ENCODE measurements around the gene ALKAL2. TPM values are rescaled to one million over a fixed set of nuclear protein-coding genes. Genes with fewer than 3 reads are reported as not detected.

ALKAL2 gene
- total RNA-seq, 1 experiment from 2014 or later = not detected

GRCh38 chr2:268323-268722 lies 19.6 kb downstream of the ALKAL2 start:
- H3K4me2 ChIP-seq (ENCODE audit: low read length) = no peak overlapping the region
- no peak overlapping the region for H3K9ac ChIP-seq (ENCODE audit: low read length)
- RAD21 ChIA-PET (ENCODE audit: low non-redundant PET in 1 of 2, low total read pairs in 2 of 2, uncharacterized antibody in 2 of 2, unreplicated experiment in 2 of 2) = no interaction called here
- H3K27me3 ChIP-seq (ENCODE audit: insufficient read depth, low read length) = no peaks in the 10 kb centered on the region
- H3K27ac ChIP-seq (ENCODE audit: low read depth, low read length) = no peak overlapping the region
- no peak overlapping the region for H3K4me3 ChIP-seq (replicated peaks in 1 of 2; ENCODE audit: low read depth in 1 of 2, low read length in 2 of 2)
- intact Hi-C loops (cut with micrococcal nuclease) = no loop called here
- peaks cover 8 to 21% of the 10 kb centered on the region in 2 experiments for H3K36me3 ChIP-seq (ENCODE audit: control insufficient read depth in 1 of 2, insufficient read depth in 2 of 2, low read length in 2 of 2)
- no peaks in the 10 kb centered on the region for H3K9me2 ChIP-seq (ENCODE audit: insufficient read depth)
- H3K79me2 ChIP-seq (ENCODE audit: insufficient read depth, low read length) = peaks cover 91% of the 10 kb centered on the region
- CTCF ChIA-PET = no interaction called here
- POLR2A ChIA-PET = no interaction called here
- H3K9me3 ChIP-seq (ENCODE audit: control insufficient read depth in 1 of 2, insufficient read depth in 1 of 2, low read depth in 1 of 2, low read length in 2 of 2) = no peaks in the 10 kb centered on the region
- ATAC-seq (no peak), DNase-seq (ENCODE audit: low read depth, low spot score) (no peak)
- H4K20me1 ChIP-seq (ENCODE audit: insufficient read depth) = peaks cover 43% of the 10 kb centered on the region; the same call in 1 of the 2 replicates
- no TSS peak for BruUV-seq (replicated peaks)
- no peak for TF ChIP-seq EZH2phosphoT487 (IDR thresholded peaks at IDR 0.05; ENCODE audit: borderline replicate concordance)
- TF ChIP-seq ZFX (IDR thresholded peaks at IDR 0.05) = no peak
- TF ChIP-seq RAD21 (IDR thresholded peaks at IDR 0.05; ENCODE audit: low read depth) = no peak
- no peak for TF ChIP-seq CEBPB (IDR thresholded peaks at IDR 0.05; ENCODE audit: low read depth)
- peaks cover 9 to 23% of the 10 kb centered on the region in 2 experiments; a peak in 3 of 4 replicates for H3K4me1 ChIP-seq (ENCODE audit: control insufficient read depth in 1 of 2, insufficient read depth in 2 of 2, low read length in 2 of 2)
- H2AFZ ChIP-seq (ENCODE audit: low read depth, low read length, poor library complexity, severe bottlenecking) = no peak overlapping the region

- peaks cover 0 to 6% of the 10 kb centered on the region in 2 experiments; a peak in 2 of 4 replicates for H3K36me3 ChIP-seq (ENCODE audit: control insufficient read depth in 1 of 2, insufficient read depth in 2 of 2, low read length in 2 of 2)
- H3K4me1 ChIP-seq (ENCODE audit: control insufficient read depth in 1 of 2, insufficient read depth in 2 of 2, low read length in 2 of 2) = peaks cover 12 to 27% of the 10 kb centered on the region in 2 experiments; a peak in 3 of 4 replicates
- no peaks in the 10 kb centered on the region for H3K9me3 ChIP-seq (ENCODE audit: control insufficient read depth in 1 of 2, insufficient read depth in 1 of 2, low read depth in 1 of 2, low read length in 2 of 2)
- peak within 1 kb of the TSS; percentile 82 to 96 for H3K4me3 ChIP-seq (replicated peaks in 1 of 2; ENCODE audit: low read depth in 1 of 2, low read length in 2 of 2)
- peak within 1 kb of the TSS; percentile 83 for H3K4me2 ChIP-seq (ENCODE audit: low read length)
- peak within 1 kb of the TSS; percentile 94 for H3K9ac ChIP-seq (ENCODE audit: low read length)
- H3K79me2 ChIP-seq (ENCODE audit: insufficient read depth, low read length) = peaks cover 62% of the 10 kb centered on the region
- peak; percentile 92 for ATAC-seq
- no peaks in the 10 kb centered on the region for H3K9me2 ChIP-seq (ENCODE audit: insufficient read depth)
- TSS peak; percentile 48 for BruUV-seq (replicated peaks)
- intact Hi-C loops (cut with micrococcal nuclease) = loop anchor here (2.0 kb wide), 1 partner anchor 412 kb away; the partner anchor contains the start of gene TMEM18
- ChIA-PET RAD21 (ENCODE audit: low non-redundant PET in 1 of 2, low total read pairs in 2 of 2, uncharacterized antibody in 2 of 2, unreplicated experiment in 2 of 2) (no interaction called here), CTCF (interaction anchor here (0.7 kb wide), 1 partner anchor 68 kb away, joined by 3 read pairs; no protein-coding TSS in a partner anchor), POLR2A (no interaction called here)
- H2AFZ ChIP-seq (ENCODE audit: low read depth, low read length, poor library complexity, severe bottlenecking) = no peak within 1 kb of the TSS
- H3K27ac ChIP-seq (ENCODE audit: low read depth, low read length) = peak within 1 kb of the TSS; percentile 80
- H3K27me3 ChIP-seq (ENCODE audit: insufficient read depth, low read length) = no peaks in the 10 kb centered on the region
- peak; percentile 94 for DNase-seq (ENCODE audit: low read depth, low spot score)
- H4K20me1 ChIP-seq (ENCODE audit: insufficient read depth) = peaks cover 24% of the 10 kb centered on the region; the same call in 1 of the 2 replicates
- TF ChIP-seq EZH2 (IDR thresholded peaks at IDR 0.05) (no peak), REST (IDR thresholded peaks at IDR 0.05; ENCODE audit: low read depth) (no peak), FOSL1 (IDR thresholded peaks at IDR 0.05; ENCODE audit: low read depth) (no peak), CBX3 (IDR thresholded peaks at IDR 0.05; ENCODE audit: low read depth) (no peak; the same call in 1 of the 2 replicates), SIN3A (IDR thresholded peaks at IDR 0.05; ENCODE audit: low read depth) (no peak; the same call in 1 of the 2 replicates), ZNF274 (IDR thresholded peaks at IDR 0.05; ENCODE audit: low read depth, low read length) (no peak), EGR1 (IDR thresholded peaks at IDR 0.05; ENCODE audit: low read depth) (peak; percentile 88), TCF7L2 (IDR thresholded peaks at IDR 0.05; ENCODE audit: borderline replicate concordance, extremely low read depth, insufficient read depth, insufficient read length) (peak; percentile 11), POLR2A (IDR thresholded peaks at IDR 0.05; ENCODE audit: borderline replicate concordance, extremely low read depth, insufficient read depth, insufficient read length) (peak; percentile 41), MAX (IDR thresholded peaks at IDR 0.05) (peak; percentile 56), ZFX (IDR thresholded peaks at IDR 0.05) (peak; percentile 92), YY1 (IDR thresholded peaks at IDR 0.05; ENCODE audit: extremely low read depth, insufficient replicate concordance, low read depth, low read length) (peak; percentile 94), EZH2phosphoT487 (IDR thresholded peaks at IDR 0.05; ENCODE audit: borderline replicate concordance) (no peak)
Observed at GRCh38 chr2:264493-265468, 23.1 kb downstream of the ALKAL2 start, which contains the start of gene ACP1. Gene ACP1, plus strand, starts transcription at chr2:264947. Its CDS starts 18 bp downstream, at chr2:264965.

All from HCT116 (cell line).